T-helper 17 cell (primary cell): ENCODE measurements around the gene ALDH16A1. TPM values are rescaled to one million over a fixed set of nuclear protein-coding genes. Genes with fewer than 3 reads are reported as not detected.

Experiments
- ATAC-seq: fragments of 150-1000 bp; cut with Tn5 transposase; 2 replicates; pipeline ENCODE4 v1.10.0; 2021; ENCODE audit warnings: mild to moderate bottlenecking, moderate library complexity
- DNase-seq, 3 donors: peaks; one replicate each; pipeline versions ENCODE4 v3.0.0 to v3.0.0-alpha.2; 2020 to 2021
- H3K9me3 ChIP-seq: one replicate; pipeline ENCODE4 v1.7.0; 2013; ENCODE audit warnings: low read length, mild to moderate bottlenecking; ENCODE audit not compliant: control insufficient read depth, poor library complexity, severe bottlenecking
- H3K27ac Mint-ChIP-seq: one replicate; pipeline ENCODE4 v1.8.0; 2022; ENCODE audit warnings: mild to moderate bottlenecking, moderate library complexity, mixed read lengths
- H3K27me3 Mint-ChIP-seq: one replicate; pipeline ENCODE4 v1.8.0; 2022; ENCODE audit warnings: mixed read lengths
- H3K36me3 Mint-ChIP-seq: one replicate; pipeline ENCODE4 v1.8.0; 2022; ENCODE audit warnings: low read depth, mixed read lengths
- H3K4me1 Mint-ChIP-seq: one replicate; pipeline ENCODE4 v1.8.0; 2022; ENCODE audit warnings: mild to moderate bottlenecking, mixed read lengths
- H3K4me3 Mint-ChIP-seq: one replicate; pipeline ENCODE4 v1.8.0; 2022; ENCODE audit warnings: mild to moderate bottlenecking, moderate library complexity, mixed read lengths
- total RNA-seq, 4 donors: library from RNA in 2 of 4; stranded (reverse) in 2 of 4; gene quantifications; one replicate each; pipeline ENCODE4 v1.2.3 and lab custom pipeline; 2022 to 2026

The ALDH16A1 gene
- total RNA-seq, 2 donors from 2014 or later: 34.8 to 38.0 TPM

DNA sequence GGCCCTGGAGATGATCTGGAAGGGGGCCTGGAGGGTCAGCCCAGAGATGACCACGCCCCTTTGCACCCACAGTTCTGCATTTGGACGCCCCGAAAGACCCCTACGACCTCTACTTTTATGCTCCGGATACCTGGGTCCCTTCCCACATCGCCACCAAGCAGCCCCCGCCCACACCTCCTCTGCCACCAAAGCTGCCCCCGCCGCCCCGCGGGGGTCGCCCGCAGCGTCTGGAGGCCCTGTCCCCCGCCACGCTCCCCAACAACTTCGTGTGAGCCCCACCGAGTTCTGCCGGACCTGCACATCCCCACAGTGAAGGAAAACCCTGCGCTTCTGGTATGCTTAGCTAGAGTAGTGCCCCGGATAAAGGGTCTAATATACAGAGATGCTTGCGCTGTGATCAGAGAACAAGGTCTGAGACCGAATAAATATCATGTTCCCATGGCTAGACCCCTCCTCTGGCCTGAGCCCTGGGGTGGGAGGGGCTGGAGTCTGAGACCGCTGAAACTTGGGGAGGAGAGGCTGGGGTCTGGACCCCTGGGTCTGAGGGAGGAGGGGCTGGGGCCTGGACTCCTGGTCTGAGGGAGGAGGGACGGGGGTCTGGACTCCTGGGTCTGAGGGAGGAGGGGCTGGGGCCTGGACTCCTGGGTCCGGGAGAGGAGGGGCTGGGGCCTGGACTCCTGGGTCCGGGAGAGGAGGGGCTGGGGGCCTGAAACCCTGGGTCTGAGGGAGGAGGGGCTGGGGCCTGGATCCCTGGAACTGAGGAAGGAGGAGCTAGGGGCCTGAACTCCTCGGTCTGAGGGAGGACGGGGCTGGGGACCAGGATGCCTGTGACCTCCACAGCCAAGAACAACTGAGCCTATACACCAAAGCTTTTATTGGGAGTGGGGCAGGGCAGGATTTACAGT is 24.2 kb upstream of the ALDH16A1 start:
- no peak overlapping the region for H3K27ac Mint-ChIP-seq
- no peak for ATAC-seq
- no peaks in the 10 kb centered on the region for H3K9me3 ChIP-seq
- H3K27me3 Mint-ChIP-seq: peaks cover 85% of the 10 kb centered on the region
- peaks cover 58% of the 10 kb centered on the region for H3K4me1 Mint-ChIP-seq
- peaks cover 18% of the 10 kb centered on the region for H3K36me3 Mint-ChIP-seq
- H3K4me3 Mint-ChIP-seq: peak overlapping the region; percentile 25
- no peak for DNase-seq

DNA sequence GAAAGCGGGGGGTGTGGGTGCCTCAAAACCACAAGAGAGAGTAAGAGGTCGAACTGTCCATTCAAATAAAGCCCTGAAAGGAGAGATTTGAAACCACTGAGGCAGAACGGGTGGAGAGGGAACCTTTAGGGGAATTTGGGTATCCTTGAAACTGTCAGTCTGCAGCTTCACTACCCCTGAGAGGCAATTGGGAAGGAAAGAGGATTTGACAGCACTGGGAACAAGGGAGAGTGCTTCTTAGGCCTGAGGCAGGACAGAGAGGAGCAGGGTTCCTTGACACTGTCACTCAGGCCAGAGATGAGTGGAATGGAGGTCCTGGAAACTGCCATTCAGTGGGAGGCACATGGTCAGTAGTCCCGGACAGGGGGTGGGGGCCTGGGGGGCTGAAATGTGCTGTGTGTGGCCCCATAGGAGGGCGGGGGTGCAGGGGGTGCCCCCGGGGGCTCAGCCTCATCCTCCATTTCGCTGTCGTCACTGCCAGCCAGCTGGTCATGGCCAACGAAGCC is 22.8 kb upstream of the ALDH16A1 start:
- peaks cover 50% of the 10 kb centered on the region for H3K4me1 Mint-ChIP-seq
- ATAC-seq (no peak), DNase-seq (no peak)
- no peak overlapping the region for H3K27ac Mint-ChIP-seq
- H3K36me3 Mint-ChIP-seq: peaks cover 15% of the 10 kb centered on the region
- H3K4me3 Mint-ChIP-seq: no peak overlapping the region
- H3K9me3 ChIP-seq: no peaks in the 10 kb centered on the region
- H3K27me3 Mint-ChIP-seq: peaks cover 82% of the 10 kb centered on the region

DNA sequence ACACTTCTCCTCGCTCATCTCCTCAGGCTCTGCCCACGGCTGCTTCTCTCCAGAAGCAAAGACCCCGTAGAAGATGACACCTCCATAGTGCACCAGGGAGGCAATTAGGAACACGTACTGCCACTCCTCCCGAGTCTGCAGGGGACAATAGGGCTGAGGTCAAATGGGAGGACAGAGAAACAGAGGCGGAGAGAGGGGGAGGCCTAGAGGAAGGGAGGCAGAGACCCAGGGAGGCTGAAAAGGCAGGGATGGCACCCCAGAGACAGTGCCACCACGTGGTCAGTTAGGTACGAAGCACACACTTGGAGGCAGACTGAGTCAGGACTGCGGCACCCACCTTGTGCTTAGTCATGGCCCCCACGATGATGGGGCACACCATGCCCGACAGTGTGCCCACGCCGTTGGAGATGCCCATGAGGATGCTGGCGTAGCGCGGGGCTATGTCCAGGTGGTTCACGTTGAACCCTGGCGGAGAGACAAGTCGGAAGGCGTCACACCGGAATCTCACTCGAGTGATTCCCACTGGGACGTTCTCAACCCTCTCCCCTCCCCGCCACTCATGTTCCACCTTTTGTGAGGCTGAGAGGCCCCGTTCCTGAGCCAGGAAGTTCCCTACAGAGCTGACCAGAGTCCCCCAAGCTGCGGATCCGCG is 22.2 kb upstream of the ALDH16A1 start:
- ATAC-seq (no peak), DNase-seq (no peak)
- no peak overlapping the region for H3K27ac Mint-ChIP-seq
- peaks cover 19% of the 10 kb centered on the region for H3K36me3 Mint-ChIP-seq
- peaks cover 82% of the 10 kb centered on the region for H3K27me3 Mint-ChIP-seq
- peak overlapping the region; percentile 0 for H3K4me3 Mint-ChIP-seq
- H3K4me1 Mint-ChIP-seq: peaks cover 49% of the 10 kb centered on the region
- H3K9me3 ChIP-seq: no peaks in the 10 kb centered on the region

DNA sequence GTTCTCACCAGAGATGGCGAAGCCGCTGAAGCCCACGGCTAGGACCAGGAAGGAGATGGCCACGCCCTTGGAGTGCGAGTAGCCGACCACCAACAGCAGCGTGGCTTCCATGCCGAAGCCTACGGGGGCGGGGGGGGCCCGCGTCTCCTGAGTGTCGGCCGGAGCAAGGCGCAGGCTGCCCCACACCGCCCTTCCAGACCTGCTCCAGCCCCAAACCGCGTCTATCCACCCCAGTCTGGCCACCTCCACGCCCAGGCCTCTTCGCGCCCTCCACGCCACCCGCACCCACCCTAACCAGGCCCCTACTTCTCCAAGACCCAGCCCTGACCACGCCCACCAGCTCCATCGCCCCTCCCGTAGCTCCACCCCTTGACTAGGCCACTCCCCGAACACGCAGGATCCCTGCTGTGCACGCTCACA is 21.7 kb upstream of the ALDH16A1 start:
- ATAC-seq: no peak
- peaks cover 19% of the 10 kb centered on the region for H3K36me3 Mint-ChIP-seq
- no peak overlapping the region for H3K27ac Mint-ChIP-seq
- no peak for DNase-seq
- H3K9me3 ChIP-seq: no peaks in the 10 kb centered on the region
- no peak overlapping the region for H3K4me3 Mint-ChIP-seq
- H3K4me1 Mint-ChIP-seq: peaks cover 49% of the 10 kb centered on the region
- H3K27me3 Mint-ChIP-seq: peaks cover 82% of the 10 kb centered on the region

DNA sequence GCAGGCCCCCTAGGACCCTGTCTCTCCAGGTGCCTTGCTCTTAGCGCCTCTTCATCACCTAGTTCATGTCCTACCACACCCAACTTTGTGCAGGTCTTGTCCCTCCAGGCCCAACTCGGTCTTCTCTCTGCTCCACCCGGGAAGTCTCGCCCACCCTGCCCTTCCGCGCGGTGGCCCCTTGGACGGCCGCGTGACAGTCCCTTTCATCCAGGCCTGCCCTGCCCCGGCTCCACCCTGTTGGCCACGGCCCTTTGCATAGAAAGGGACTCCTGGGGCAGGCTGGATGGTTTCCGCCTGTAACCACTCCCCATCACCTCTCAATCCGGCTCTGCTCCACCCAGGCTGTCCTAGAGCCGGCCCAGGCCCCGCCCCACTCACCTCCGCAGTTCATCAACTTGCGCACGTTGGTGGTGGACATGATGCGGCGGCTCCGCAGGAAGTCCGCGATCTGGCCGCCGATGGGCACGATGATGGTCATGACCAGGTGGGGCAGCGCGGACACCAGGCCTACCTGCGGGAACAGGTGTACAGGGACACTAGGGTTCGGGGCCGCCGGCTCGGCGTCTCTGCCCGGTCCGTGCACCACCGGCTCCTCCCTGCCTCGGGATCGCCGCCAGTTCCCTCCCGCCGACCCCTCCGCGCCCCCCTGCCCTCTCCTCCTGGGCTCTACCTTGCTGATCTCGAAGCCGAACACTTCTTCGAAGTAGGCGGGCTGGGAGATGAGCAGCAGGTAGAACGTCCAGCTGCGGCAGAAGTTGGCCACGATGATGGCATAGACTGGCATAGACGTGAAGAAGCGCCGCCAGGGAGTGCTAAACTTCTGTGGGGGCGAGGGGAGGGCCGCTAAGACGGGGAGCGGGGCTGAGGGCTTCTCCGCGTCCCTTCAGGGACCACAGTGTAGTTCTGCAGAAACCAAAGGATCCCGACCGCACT is 20.6 kb upstream of the ALDH16A1 start:
- Mint-ChIP-seq H3K27me3 (peaks cover 82% of the 10 kb centered on the region), H3K27ac (peak overlapping the region; percentile 39), H3K36me3 (peaks cover 13% of the 10 kb centered on the region), H3K4me3 (peak overlapping the region; percentile 66), H3K4me1 (peaks cover 43% of the 10 kb centered on the region)
- ATAC-seq (peak; percentile 72), DNase-seq (peak in 1 of 3 donors; percentile 32)
- H3K9me3 ChIP-seq: no peaks in the 10 kb centered on the region

DNA sequence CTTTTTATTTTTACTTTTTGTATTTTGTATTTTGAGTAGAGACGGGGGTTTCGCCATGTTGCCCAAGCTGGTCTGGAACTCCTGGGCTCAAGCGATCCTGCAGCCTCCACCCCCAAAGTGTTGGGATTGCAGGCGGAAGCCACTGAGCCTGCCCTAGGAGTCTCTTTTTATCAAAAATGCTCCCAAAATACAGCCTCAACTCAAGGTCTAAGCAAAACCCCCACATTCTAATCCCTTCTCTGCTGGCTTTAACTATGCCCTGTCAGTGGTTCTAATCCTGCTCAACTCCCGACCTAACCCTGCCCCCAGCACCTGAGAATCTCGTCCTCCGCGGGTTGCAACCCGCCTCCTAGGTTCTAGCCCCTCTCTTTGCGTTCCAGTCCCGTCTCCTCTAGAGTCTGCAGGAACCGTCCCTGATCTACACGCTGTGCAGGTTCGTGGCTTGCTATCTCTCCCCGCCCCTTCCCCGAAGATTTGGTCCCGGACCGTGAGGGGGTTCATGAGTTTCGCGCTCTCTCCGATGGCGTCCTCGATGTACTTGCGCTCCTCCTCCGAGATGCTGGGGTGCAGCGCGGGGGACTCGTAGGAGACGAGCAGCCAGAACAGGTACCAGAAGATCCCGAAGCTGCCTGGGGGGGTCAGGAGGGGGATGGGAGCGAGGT is 19.7 kb upstream of the ALDH16A1 start:
- DNase-seq: no peak
- Mint-ChIP-seq H3K36me3 (peaks cover 17% of the 10 kb centered on the region), H3K27me3 (peaks cover 82% of the 10 kb centered on the region), H3K27ac (peak overlapping the region; percentile 39), H3K4me1 (peaks cover 43% of the 10 kb centered on the region), H3K4me3 (peak overlapping the region; percentile 28)
- ATAC-seq: no peak
- H3K9me3 ChIP-seq: no peaks in the 10 kb centered on the region

DNA sequence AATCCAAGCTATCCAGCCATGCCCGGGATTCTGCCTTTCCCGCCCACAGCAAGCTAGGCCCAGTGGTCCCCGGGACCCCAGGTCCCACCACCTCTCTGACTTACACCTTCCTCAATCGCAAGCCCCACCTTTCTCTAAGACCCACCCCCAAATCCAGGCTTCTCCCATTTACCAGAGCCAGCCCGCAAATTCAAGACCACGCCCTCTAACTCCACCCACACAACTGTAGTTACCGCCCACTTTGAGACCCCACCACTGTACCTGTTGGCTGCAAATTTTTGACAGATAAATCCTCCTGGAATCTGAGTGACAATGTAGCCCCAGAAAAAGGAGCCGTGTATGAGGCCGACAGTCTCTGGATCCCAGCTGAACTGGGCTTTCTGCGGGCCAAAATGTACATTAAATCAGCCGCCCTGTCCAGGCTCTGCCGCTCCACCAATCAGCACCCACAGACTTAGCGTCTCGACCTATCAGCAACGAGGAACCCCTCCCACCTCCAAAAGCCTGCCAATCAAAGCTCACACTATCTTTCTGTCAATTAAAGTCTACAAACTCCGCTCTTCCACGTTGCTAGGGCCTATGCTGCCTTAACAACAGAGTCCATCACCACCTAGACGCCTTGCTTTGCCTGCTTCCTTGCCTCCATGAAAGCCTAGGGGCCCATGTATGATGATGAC is 18.0 kb upstream of the ALDH16A1 start:
- H3K27me3 Mint-ChIP-seq: peaks cover 84% of the 10 kb centered on the region
- H3K27ac Mint-ChIP-seq: no peak overlapping the region
- peaks cover 16% of the 10 kb centered on the region for H3K36me3 Mint-ChIP-seq
- ATAC-seq: no peak
- H3K9me3 ChIP-seq: no peaks in the 10 kb centered on the region
- H3K4me3 Mint-ChIP-seq: no peak overlapping the region
- no peak for DNase-seq
- peaks cover 37% of the 10 kb centered on the region for H3K4me1 Mint-ChIP-seq

DNA sequence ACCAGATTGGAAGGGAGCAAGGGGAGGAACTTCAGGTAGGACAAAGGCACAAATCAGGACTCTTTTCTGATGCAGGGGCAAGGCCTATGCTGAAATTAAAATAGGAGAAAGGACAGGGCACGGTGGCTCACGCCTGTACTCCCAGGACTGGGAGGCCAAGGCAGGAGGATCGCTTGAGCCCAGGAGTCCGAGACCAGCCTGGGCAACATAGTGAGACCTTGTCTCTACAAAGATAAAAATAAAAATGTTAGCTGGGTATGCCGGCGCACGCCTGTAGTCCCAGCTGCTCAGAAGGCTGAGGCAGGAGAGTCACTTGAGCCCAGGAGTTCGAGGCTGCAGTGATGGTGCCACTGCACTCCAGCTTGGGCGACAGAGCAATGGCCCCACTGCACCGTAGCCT is 17.4 kb upstream of the ALDH16A1 start:
- H3K9me3 ChIP-seq: no peaks in the 10 kb centered on the region
- Mint-ChIP-seq H3K27ac (peak overlapping the region; percentile 2), H3K4me3 (peak overlapping the region; percentile 16), H3K4me1 (peaks cover 37% of the 10 kb centered on the region), H3K36me3 (peaks cover 16% of the 10 kb centered on the region), H3K27me3 (peaks cover 84% of the 10 kb centered on the region)
- ATAC-seq (no peak), DNase-seq (no peak)

DNA sequence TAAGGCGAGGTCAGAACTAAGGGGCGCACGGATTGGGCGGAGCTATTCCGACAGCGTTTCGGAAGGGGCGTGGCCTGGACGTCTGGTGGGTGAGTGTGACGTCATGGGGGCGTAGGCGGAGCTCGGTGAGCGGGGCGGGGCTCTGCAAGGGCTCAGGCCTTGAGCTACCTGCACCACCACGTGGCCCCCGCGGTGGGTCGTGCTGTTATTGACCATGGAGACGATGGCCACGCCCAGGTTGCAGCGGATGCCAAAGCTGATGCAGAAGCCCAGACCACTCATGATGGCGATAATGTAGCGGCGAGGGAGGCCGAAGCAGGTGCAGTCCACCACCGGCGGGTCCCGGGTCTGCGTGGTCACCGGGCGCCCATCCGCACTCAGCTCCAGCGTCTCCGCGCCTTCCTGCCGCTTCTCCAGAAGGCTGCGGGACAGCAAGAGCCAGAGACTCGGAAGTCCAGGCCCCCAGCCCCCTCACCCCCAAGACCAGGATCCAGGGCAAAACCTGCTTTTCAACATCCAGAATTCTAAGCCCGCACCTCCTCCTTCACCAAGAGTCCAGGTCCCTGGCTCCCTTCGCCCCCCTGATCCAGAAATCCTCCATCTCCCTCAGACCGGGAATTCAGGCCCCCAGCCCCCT is 16.5 kb upstream of the ALDH16A1 start:
- Mint-ChIP-seq H3K27ac (peak overlapping the region; percentile 2), H3K36me3 (peaks cover 16% of the 10 kb centered on the region), H3K27me3 (peaks cover 84% of the 10 kb centered on the region), H3K4me1 (peaks cover 39% of the 10 kb centered on the region), H3K4me3 (peak overlapping the region; percentile 44)
- H3K9me3 ChIP-seq: no peaks in the 10 kb centered on the region
- peak; percentile 51 for ATAC-seq
- DNase-seq: peak; percentile 31 to 48 (median 39)

DNA sequence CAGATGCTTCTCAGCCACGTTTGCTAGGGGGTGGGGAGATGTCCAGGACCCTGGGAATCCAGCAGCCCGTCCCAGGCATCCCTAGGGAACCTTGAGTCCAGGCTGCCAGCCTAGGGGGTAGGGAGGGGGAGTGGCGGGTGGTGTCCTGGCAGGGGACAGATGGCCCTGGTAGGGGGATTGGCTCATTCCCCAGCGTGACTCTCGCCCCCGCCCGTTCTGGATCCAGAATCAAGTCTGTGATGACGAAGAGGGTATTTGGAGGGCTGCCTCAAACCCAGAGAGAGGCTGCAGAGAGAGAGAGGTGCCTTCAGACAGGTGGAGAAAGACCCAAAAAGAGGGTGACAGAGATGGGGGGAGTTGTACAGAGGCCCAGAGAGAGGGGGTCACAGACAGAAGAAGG is 15.8 kb upstream of the ALDH16A1 start:
- no peaks in the 10 kb centered on the region for H3K9me3 ChIP-seq
- peak overlapping the region; percentile 44 for H3K4me3 Mint-ChIP-seq

DNA sequence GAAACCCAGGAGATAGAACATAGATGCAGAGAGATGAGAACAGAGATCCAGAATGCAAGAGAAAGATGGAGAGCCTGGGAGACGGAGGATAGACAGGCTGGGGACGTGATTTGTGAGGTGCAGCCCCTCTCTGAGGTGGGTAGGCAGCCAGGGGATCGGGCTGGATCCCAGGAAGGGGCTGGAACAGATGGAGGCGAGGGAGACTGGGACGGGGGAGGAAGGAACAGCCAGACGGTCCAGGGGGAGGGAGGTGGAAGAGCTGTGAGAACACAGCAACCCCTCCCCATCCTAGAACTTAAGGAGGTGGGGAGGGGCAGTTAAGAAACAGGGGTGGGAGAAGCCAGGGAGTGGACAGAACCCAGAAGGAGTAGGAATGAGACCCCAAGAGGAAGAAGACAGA is 14.8 kb upstream of the ALDH16A1 start:
- H3K27me3 Mint-ChIP-seq: peaks cover 84% of the 10 kb centered on the region
- no peaks in the 10 kb centered on the region for H3K9me3 ChIP-seq
- no peak overlapping the region for H3K4me3 Mint-ChIP-seq
- no peak for ATAC-seq
- H3K36me3 Mint-ChIP-seq: peaks cover 17% of the 10 kb centered on the region
- no peak for DNase-seq
- peaks cover 41% of the 10 kb centered on the region for H3K4me1 Mint-ChIP-seq
- no peak overlapping the region for H3K27ac Mint-ChIP-seq

More for the DNA sequence above, 15.8 kb upstream of the ALDH16A1 start:
- Mint-ChIP-seq H3K27me3 (peaks cover 88% of the 10 kb centered on the region), H3K27ac (no peak overlapping the region), H3K4me1 (peaks cover 43% of the 10 kb centered on the region), H3K36me3 (peaks cover 18% of the 10 kb centered on the region)
- ATAC-seq (no peak), DNase-seq (no peak)
